Measurements from ENCODE around the gene EVA1A.

The EVA1A gene

DNA sequence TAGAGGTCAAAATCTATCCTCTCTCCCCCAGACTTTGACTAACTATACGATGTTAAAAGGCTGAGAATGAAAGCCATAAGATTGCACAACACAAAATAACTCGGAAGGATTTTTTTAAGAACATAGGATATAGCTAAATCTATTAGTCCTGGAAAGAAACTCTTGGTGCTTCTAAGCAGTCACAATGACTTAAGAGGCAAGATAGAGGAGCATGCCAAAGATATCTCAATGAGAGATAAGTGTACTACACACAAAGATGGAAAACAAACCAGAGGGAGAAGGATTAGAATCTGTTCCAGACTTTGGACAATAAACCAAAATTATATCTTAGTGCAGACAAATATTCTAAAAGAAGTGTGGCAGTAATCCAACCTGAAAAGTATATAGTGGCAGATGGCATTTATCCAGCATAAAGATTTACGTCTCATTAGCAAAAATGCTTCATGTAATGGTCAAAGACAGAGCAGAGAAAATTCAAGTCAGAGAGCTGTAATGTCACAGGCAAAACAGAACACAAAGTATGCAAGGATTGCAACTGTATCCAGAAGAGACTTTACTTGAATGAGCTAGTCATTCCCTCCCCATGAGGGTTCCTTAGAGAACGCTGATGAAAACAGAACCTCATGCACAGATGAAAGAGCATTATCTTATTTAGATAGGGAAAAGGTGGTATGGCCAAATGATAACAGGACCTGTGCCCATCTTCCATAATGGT, 28.8 kb upstream of the EVA1A start:
- DNase-seq = no peak

DNA sequence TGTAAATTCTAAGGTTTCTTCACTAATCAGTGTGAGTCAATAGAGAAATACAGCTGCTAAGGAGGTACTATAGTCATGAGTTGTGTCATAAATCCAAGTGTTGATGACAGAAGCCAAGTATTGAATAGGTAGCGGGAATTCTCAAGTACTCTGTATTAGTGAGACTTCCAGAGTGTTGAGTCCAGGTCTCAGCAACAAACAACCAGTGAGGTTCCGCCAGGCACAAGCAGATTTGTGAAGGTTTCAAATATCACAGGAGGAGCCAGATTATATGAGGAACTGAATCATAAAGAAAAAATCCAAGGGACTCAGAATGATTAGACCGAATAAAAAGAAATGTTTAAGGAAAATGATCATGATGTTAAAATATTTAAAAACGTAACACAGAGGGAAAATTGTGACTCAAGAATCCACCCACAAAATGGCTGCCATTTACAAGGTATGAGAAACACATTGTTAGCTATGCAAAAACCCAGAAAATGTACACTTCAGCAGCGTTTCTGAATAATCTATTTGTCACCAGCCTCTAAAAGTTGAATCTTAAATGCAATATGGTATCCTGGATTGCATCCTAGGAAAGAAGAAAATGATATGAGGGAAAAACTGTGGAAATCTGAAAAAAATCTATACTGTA, 27.3 kb upstream of the EVA1A start:
- DNase-seq = no peak

DNA sequence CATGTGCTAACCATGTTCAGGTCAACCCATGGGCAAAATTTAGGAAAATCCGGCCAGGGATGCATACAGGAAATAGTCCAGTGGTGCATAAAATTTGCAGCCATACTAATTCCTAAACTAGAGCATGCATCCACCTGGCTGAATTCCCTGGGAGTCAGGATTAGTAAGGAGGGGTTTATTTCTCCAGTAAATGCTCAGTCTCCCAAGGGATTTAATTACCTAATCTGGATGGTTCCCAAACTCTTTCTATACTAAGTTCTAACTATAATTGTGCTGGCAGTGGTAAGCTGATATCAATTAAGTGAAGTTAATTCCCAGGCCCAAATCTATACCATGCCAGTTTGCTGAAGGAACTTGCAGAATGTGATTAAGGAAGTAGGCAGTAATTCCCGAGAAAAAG, 26.2 kb upstream of the EVA1A start:
- DNase-seq = no peak

DNA sequence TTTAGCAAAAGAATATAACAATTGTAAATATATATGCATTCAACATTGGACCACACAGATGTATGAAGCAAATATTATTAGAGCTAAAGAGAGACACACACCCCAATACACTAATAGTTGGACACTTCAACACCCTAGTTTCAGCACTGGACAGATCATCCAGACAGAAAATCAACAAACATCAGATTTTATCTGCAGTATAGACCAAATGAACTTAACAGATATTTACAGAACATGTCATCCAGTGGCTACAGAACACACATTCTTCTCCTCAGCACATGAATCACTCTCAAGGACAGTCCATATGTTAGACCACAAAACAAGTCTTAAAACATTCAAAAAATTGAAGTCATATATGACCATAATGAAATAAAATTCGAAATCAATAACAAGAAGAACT, 22.1 kb upstream of the EVA1A start:
- no peak for DNase-seq

DNA sequence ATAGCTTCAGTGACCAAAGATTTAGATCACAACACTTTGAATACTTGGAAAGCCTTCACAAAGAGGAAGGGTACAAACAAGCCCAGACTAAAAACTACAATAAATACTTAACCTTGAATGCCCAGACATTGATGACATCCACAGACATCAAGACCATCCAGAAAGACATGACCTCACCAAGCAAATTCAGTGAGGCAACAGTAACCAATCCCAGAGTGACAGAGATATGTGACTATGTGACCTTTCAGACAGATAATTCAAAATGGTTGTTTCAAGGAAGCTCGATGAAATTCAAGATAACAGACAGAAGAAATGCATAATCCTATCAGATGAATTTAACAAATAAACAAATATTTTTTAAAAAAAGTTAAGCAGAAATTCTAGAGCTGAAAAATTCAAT, 19.9 kb upstream of the EVA1A start:
- DNase-seq = no peak

DNA sequence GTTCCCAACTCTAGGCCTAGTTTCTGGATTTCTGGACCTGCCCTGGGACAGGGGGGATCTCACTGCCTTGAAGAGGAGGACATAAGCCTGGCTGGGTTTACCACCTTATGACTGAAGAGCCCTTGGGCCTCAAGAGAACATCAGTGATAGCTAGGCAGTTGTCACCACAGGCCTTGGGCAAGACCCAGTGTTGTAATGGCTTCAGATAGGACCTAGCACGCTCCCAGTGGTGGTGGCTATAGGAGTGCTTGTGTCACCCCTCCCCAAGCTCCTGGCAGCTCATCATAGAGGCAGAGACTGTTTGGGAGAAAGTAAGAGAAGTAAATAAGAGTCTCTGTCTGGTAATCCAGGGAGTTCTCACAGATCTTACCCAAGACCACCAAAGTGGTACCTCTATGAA, 19.4 kb upstream of the EVA1A start:
- no peak for DNase-seq

DNA sequence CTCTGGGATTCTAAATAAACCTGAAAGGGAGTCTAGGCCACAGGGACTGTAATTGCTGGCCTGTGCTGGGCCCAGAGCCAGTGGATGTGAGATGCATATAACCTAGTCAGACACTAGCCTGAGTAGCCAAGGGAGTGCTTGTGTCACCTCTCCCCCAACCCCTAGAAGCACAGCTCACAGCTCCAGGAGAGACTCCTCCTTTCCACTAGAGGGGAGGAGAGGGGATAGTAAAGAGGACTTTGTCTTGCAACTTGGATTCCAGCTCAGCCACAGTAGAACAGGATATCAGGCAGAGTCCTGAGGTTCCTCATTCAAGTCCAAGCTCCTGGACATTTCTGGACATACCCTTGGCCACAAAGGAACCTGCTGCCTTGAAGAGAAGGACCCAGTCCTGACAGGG, 18.4 kb upstream of the EVA1A start:
- no peak for DNase-seq

DNA sequence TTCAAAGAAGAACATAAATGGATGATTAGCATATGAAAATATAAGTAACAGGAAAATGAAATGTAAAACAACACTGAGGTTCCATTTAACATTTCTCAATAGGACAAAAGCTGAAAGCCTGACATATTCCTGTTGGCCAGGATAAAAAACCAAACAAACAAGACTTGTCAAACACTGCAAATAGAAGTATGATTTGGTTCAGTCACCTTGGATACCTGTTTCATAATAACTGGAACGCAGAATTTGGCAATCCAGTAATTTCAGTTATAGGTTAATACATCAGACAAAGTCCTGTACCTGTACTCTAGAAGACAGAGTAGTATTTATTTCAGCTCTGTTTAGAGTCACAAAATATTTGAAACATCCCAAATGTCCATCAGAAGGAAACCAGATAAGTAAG, 16.5 kb upstream of the EVA1A start:
- no peak for DNase-seq

DNA sequence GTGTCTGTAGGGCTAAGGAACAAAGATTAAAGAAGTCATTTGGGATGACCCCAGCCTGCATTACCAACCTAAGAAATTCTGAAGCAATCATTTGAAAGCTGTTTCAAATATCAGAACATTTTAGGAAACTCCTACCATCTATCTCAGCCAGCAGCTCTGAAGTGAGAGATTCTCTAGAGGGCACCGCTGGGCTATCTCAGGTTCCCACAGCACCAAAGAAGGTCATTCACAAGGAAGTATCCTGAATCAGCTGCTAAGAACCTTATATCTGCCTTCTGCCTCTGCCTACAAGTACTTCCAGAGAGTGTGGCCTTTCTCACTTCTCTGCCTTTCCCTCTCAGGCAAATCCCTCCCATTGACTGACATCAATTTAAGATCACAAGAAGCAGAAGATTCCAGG, 13.4 kb upstream of the EVA1A start:
- DNase-seq = no peak

DNA sequence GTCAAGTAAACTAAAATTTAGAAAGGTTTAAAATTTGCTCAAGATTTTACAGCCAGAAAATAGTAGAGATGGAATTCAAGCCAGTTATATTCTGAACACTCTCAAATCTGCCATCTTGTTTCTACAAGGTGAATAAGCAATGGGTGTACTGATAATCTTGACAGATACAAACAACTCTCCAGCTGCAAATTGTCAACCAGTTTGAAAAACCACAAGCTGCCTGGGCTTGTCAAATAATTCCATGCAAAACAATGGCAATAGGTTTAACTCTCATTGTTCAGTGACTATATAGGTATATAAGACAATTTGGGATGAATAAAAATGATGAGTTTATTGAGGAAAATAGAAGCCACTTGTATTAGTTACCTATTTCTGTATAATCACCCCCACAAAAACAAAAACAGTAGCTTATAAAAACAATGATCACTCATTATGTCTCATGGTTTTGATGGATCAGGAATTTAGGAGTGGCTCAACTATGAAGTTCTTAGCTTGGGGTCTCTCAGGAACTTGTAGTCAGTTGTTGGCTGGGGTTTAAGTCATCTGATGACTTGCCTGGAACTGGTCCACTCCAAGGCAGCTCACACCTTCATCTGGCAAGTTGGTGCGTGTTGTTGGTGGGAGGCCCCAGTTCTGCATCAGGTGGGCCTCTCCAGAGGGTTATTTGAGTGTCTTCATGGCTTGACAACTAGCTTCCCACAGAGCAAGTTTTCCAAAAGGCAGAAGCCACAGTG, 12.6 kb upstream of the EVA1A start:
- DNase-seq = no peak

DNA sequence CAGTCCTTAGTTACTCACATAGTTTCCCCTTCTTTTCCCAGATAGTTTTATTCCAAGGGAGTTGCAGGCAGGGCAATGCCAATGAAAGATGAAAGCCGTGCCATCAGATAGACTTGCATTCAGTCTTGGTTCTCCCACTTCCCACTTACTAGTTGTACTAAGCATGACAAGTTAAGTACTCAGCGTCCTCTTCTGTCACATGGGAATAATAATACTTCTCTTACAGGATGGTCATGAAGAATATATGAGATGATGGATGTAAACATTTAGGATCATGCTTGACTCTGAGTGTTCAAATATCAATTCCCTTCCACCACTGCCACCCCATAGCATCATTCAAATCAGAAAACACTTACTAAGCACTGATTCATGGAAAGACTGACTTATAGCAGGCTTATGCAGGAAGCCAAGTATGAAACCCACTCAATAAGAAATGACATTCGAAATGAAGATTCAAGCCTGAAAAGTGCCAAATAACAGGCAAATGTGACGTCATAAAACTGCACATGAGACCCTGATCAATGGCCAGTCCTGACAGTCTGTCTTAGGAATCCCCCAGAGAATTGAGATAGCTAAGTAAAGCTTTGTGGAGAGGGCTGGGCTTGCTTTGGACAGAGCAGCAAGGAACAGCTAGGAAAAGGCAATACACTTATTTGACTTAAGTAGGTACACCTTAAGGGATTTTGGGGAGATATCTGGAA, 11.1 kb upstream of the EVA1A start:
- no peak for DNase-seq

DNA sequence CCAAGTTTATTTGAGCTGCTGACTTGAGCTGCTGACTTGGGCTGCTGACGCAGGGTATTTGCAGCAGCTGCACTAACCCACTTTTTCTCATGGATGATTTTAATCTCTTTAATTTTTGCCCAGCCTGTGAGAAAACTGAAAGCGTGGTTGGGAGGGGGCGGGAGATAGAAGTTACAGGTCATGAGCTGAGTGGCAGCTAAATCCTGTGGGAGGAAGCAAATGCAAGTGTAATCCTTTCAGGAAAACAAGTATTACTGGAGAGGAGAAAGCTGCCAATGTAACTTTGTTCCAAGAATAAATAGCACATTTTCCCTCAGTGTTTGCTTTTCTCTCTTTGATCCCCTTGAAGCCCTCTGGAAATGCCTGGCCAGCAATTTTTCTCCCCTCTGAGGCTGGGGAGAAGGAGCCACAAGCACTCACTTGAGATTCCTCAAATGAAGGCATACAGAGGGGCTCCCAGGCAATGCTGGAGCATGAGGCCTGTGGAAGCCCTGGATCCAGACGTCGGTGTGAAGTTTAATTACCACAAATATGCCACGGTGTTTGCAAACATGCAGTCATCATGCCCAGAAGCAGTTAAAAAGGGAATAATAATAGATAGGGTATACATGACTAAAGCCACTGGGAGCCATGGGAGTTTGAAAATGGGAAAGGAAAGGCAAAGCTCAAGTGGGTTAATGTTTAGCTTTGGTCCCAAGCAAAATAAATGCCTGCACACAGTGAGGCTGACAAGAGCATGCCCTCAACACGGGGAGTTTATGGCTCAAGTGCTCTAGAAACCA, 10.4 kb upstream of the EVA1A start:
- no peak for DNase-seq

DNA sequence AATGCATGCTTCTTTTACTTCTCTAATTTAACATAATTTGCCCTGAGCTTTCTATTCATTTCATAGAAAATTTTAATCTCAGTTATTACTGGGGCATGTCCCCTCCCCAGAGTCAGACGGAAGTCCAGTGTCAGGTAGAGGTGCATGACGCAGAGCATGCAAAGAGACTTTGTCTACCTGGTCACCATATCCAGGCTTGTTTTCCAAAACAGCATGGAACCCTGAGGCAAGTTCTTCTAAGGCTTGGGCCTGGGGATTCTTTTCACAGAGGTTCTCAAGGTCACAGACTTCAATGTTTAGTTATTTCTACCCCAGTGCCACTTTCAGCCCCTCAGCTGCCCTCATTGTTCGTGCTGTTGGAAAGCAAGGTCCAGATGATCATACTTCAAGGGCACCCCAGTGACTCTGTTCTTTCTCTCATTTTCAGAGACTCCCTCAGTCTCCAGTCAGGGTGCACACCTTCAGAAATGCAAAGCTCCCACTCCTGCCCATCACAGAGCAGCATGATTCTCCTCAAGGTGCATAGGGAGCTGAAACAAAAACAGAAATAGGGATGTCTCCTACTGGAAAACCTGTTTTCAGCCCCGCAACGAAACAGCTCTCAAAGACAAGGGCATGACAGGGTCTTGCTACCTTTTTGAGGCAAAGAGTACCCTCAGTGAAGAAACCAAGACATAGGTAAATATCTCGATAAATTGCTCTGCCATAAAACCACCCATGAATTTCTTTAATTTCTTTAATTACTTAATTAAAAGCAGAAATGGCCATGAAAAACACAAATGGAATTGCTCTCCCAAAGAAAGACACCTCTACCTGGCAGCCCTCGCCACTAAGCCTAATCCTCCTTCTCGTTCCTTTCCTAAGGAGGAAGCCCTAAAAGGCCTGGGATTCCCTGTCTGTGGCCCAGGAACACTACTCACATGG, 9.5 kb upstream of the EVA1A start:
- DNase-seq = no peak

DNA sequence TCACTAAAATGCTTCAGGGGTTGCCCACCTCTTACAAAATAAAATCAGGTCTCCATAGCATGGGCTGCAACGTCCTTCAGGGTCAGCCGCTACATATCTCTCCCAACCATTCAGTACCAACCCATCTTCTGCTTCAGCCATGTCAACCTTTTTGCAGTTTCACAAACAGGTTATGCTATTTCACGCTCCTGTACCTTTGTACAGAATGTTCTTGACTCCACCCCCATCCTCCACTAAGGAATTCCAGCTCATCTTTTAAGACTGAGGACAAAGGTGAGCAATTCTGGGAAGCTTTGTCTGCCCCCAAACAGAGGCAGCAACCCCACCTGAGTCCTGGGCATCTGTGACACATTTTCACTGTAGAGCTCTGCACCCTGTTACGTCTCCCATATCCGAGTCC, 8.8 kb upstream of the EVA1A start:
- DNase-seq = no peak

DNA sequence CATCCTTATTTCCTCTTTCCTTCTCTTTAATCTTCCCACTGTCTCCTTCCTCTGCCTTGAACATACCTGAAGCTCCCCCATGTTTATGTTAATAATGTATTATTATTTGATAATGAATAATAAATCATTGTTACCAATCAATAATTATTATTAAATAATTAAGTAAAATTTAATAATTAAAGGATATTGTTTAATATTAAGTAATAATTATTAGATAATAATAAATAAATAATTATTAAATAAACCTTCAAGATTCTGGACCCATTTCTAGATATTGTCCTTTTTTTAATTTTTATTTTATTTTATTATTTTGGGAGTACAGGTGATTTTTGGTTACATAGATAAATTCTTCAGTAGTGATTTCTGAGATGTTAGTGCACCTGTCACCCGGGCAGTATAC, 7.4 kb upstream of the EVA1A start:
- no peak for DNase-seq

DNA sequence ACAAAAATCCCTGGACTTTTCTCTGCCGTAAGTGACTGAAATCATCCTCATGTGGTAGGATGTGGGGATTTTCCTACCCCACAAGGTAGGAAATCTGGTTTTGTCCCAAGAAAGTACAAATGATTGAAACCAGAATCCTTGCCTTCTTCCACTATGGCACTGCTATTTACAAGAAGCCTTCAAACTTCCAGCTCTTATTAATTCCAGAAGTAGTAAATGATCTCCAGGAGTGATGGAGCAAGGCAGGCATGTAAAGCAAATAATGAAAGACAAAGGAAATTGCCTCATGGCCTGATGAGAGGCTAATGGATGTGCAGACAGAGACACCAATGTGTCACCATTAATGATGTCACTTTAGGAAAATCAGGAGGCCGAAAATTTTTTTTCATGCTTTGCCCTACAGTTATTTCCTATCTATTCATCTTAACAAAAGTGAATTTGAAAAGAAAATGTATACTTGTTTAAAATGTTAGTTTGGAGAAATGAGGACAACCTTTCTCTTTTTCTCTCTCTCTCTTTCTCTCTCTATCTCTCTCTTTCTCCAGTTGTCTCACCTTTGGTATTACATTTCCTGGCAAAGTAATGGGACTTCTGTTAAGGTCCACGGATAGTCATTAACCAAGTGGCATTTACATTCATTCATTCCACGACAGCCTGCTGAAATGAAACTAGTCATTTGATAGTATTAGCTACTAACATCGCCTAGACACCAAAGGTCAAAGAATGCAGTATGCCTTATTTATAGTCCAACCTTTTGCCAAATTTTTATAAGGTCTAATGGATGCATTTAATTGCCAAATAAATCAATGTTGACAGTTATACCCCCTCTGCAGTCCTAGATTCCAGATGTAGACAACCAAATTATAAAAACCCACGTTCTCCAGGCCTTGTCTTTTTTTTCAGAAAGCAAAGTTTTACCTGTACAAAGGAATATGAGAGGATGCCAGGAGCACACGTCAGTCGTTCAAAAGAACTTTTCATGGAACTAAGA, 5.0 kb upstream of the EVA1A start:
- DNase-seq = no peak

DNA sequence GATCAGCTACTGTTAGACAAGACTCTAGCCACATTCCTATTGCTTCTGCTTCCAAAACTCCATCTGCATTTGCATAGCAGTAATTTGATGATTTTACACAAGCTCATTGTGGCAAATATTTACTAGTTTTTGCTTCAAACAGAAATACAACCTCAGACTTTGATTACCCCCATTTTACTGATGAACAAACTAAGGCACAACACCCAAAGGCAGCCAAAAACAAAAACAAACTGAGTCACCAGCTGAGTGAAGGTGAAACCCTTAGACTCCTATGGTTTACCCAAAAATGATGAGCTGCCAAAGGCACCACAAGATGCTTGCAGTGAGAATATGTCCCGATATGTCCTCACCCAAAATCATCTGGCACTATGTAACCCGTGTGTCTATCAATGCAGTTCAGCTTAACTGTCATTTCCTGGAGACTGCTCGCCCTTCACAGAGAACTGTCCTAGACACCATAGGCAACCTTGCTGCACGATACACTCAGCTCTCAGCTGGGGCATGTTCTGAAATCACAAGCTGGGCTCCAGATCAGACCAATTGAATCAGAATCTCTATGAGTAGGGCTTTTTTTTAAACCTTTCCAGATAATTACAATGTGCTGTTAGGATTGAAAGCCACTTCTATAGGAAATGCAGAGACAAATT, 4.1 kb upstream of the EVA1A start:
- DNase-seq = no peak

DNA sequence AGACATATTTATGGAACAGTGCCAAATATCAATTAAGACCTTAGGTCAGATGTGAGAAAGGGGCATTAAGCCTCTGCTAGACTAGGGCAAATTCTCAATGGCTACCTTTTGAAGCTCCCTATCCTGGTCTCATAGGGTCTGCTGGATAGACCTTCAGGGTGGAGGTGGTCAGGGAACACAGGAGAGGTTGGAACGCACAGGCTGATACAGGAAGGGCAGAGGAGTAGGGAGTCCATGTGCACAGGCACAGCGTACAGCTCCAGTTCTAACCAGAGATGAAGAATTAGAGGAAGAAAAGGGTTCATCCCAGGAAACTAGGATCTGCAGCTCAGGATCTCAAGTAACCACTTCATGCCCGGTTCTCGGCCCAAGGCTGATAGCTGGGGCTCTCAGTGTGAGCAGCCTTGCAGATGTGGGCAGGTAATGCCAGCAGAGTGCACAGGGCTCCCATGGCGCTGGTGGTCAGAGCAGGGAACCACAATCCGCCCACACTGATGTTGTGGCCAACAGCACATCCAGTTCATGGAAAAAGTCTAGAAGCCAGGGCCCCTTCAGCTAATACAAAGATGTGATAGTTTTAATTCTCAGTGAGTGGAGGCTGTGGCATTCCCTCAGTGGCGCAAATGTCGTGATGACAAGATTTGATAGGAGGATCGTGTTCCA, 3.4 kb upstream of the EVA1A start:
- no peak for DNase-seq

DNA sequence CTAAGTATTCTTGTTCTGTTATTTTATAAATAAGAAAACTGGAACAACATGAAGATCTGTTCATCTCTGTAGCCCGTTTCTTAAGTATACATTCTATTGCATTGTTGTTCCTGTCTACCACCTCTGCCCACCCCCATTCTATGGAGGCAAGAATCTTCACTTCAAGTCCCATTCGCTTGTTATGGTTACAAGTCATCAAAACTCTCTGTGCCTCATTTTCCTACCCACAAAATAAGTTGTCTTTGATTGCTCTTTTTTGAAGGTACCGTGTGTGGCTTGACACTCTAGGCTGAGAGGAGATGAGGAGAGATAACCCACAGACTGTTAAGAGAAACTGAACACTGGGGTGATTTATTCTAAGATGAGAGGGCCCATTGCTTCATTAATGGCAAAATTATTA, 2.9 kb upstream of the EVA1A start:
- DNase-seq = no peak

DNA sequence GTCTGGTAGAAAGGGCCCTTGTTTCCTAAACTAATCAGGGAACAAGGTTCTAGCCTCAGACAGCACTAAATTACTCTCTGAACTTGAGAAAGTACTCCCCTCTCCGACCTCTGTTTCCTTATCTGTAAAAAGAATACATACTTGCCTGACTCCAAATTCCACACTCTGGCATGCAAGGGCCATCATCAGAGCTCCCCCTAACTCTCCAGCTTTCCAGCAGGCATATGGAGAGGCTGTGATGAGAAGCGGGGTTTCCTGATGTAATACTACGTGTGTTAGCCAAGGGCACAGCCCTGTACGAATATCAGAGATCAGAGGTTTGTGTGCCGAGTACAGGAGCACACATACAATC, 1.8 kb upstream of the EVA1A start:
- DNase-seq = no peak

All from NK-92 treated with Interleukin-12 subunit alpha and Interleukin-12 subunit beta, amount 100 ng/mL, for 24 hours (cell line).